Measurements from ENCODE around the gene APOA5.
"Not testable (repeated sequence)": the region's sequence is repeated elsewhere in the genome, so short reads cannot be mapped to it uniquely, and the experiment has no call there.

Gene APOA5

DNA sequence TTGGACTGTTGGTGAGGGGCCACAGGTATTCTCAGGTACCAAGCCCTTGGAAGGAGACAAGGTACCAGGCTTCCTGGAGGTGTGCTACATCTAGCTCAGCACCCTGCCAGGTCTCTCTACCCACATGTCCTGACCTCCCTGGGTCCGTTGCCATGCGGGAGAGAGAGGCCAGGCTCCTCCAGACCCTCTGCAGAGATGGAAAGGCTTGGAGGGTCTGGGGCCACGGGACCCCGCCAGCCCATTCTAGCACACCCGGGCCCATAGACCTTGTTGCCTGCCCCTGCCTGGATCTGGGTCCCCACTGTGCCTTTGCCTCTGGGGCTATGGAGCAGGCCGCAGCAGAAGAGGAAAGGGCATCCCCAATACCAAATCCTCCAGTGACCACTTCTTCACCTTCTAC, 35.8 kb upstream of the APOA5 start:
- DNase-seq (ENCODE audit: low read depth): no peak

DNA sequence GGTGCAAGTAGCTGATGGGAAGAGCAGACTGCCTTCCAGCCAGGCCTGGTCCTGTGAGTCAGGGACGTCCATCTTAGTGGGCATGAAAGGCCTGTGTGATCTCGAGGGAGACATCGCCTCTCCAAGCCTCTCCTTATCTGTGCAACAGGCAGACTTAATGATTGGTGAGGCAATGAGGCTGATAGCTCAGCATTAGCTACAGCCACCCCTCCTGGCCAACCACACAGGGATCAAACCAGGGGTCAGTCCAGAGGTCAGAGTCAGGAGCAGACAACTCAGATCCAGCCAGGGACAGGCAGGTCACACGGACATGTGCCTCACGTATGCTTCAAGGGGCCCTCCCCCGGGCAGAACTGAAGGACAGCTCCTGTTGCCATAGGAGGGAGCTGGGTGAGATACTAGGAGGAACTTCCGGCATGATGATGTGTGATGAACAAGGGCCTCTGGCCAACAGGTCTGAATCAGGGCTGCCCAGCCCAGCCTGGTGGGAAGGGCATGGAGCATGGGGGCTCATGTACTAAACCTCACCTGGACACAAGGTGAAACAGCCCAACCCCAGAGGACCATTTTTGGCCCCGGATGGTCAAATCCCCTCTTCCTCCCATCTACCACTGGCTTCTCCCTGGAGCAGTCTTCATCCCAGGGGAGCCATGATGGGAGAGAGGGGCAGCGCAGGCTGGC, 35.2 kb upstream of the APOA5 start:
- no peak for DNase-seq (ENCODE audit: low read depth)

DNA sequence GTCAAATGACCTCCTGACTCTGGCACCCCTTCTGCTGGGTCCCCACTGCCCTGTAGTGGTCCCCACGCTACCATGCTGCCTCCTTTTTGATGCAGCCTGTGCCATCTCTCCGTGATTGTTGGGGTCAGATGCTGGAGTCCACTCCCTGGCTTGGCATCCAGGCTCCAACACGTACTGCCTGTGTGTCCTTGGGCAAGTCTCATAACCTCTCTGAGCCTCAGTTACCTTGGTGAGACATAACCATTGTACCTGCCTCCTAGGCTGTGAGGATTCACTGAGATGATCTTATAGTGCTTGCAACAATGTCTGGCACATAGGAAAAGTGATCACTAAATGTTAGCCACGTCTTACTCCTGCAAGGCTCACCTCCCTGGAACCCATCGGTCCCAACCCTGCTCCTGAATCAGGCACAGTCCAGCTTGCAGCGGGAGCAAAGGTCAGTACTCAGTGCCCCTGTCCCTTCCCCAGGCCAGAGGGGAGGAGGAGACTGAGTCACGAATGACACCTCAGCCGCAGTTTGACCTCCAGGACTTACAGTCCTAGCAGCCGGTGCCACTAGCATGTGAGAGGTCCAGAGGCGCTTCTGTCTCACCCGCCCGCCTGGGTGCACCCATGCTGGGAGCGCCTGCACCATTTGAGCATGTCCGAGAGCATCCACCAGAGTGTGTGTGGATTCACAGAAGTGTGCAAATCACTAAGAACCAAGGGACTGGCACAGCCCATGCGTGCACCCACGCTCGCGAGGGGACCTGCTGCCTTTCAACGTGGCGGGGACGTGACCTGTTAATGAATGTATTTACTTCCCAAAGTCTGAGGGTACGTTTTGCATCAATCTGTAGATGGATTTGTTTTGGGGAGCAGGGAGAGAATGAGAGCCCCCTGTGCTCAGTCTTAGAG, 34.4 kb upstream of the APOA5 start:
- no peak for DNase-seq (ENCODE audit: low read depth)

DNA sequence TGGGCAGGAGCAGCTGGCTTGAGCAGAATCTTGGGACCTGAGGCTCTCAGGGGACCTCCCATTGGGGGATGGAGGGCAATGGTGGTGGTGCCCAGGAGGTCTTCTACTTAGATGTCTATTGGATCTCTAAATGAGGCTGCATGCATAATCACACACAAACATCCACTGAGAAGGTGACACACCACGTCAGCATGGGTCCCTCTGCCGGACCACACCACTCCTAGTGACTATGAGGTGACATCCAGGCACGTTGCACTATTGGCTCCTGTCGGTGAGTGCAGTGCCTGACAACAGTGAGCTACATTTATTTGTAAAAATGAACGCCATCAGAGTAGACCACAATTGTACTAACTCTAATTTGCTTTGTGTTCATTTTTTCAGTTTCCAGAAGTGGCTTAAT, 33.8 kb upstream of the APOA5 start:
- DNase-seq (ENCODE audit: low read depth): no peak

DNA sequence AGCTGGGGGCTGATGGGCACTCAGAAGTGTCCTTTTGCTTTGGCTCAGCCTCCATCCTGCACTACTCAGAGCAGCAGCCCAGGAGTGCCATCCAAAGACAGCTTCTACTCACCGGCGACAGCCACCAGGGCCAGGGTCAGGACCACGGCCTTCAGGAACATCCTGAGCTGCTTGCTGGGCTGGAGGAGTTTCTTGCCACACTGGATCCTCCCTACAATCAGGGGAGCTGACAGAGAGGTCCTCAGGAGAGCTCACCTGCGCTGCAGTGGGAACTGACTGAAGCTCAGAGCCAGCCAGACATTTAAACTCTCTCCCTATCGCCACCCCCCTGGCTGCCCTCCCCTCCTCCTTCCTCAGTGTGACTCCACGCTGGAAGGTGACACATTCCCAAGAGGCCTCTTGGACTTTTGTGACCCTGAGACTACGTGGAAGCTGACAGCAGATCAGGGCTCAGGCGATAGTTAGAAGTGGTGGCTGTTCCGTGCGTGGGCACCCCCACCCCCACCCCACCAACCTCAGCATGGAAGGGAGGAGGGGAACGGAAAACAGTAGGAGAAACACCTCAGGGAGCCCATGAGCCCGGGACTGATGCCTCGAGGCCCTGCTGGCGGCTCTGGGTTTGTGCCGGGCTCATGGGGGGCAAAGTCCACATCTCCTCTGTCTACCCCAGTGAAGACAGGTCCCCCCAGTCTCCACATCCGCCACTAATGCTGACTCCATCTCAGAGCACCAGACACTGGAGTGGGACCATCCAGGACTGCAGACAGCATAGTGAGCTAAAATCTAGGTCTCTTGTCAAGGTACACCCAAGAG, 31.6 kb upstream of the APOA5 start, which contains the start of gene APOA4:
Gene APOA4, minus strand, starts transcription at position 274 of the 813 bp plus-strand sequence. Its CDS starts 113 bp downstream, at position 161.
- DNase-seq (ENCODE audit: low read depth): no peak

DNA sequence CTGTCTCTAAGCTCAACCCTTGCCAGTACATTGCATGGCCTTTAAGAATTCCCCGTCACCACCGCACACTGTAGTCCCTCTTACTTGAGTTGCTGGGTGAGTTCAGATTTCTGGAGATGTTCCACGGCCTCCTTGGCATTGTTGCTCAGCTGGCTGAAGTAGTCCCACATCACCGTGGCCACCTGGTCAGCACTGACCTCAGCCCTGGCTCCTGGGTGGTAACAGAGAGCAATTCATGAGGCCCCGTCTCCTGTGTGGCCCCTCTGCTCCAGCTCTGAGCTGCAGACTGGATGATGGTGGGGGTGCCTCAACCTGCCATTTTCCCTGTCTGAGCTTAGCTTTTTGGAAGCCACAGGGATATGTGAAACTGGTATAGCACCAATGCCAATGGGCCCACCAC, 30.9 kb upstream of the APOA5 start:
- no peak for DNase-seq (ENCODE audit: low read depth)

DNA sequence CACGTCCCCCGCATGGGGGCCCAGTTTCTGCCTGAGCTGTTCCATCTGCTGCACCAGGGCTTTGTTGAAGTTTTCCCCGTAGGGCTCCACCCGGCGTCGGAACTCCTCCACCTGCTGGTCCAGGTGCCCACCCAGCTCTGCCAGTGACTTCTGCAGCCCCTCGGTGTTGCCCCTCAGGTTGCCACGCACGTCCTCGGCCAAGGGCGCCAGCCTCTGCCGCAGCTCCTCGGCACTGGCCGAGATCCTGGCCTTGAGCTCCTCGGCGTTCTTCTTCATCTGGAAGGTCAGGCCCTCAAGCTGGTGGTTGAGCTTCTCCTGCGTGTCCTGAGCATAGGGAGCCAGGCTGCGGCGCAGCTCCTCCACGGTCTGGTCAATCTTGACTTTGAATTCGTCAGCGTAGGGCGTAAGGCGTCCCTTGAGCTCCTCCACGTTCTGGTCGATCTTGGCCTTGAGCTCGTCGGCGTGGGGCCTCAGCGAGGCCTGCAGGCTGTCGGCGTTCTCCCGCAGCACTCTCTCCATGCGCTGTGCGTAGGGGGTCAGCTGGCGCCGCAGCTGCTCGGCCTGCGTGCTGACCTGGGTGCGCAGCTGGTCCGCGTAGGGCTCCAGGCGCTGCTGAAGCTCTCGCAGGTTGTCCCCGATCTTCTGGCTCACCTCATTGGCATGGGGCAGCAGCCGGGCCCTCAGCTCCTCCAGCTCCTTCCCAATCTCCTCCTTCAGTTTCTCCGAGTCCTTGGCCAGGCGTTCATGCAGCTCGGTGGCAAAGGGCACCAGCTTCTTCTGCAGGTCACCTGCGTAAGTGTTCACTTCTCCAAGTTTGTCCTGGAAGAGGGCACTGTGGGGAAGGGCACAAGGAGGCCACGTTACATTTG, 29.6 kb upstream of the APOA5 start:
- DNase-seq (ENCODE audit: low read depth): no peak

DNA sequence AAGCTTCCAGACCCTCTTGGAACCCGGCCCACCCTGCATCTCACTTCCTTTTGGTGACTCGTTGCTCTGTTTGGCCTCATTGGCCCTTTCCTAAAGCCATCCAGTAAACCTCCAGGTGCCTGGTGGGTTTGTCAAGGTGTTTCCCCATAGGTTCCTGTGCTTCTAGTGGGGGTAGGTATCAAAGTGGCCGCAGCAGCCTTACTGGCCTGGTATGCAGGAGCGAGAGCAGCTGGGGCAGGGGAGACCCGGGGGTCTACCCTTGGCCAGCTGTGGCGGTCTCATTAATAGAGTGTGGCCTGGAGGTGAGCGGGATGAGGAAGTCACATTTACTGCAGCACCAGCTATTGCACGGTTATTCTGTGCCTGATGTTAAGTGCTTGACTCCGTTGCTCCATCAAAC, 27.4 kb upstream of the APOA5 start:
- DNase-seq (ENCODE audit: low read depth): no peak

DNA sequence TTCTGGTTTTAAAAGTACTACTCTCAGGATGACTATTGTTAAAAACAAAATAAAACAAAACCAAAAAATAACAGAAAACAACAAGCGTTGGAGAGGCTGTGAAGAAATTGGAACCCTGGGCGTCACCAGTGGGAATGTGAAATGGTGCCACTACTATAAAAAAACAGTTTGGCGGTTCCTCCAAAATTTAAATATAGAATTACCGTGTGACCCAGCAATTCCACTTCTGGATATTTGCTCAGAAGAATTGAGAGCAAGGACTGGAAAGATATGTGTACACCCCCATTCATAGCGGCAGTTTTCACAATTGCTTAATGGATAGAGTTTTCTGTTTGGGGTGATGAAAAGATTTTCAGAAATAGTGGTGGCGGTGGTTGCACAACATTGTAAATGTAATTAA, 22.8 kb upstream of the APOA5 start:
- no peak for DNase-seq (ENCODE audit: low read depth)

DNA sequence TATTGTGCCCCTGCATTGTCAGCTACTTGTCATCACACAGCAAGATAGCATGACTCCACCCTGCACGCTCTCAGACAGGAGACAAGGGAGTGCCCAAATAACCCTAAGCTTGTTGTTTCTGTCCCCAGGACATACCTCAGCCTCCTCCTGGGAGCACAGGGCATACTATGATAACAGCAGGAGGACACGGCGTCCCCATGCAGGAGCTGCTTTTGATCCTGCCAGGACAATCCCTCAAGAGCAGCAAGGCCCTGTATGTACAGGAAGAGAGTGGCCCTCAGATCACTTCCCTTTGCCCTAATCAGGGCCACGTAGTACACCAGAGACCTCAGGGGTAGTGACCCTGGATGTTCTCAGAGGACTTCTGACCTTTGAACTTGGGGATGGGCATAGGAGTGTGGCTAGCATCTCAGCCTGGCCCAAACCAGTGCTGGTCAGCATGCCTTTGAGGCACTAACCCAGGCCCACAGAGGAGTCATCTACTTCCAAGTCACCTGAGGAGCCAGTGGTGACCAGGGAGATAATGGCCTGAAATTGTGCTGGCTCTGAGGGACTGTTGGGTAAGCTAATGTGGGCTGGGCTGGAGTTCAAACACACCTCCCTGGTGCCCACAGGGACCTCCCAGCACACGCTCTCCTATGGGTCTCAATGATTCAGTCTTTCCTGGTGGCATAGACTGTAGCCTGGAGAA, 22.2 kb upstream of the APOA5 start:
- DNase-seq (ENCODE audit: low read depth): no peak

DNA sequence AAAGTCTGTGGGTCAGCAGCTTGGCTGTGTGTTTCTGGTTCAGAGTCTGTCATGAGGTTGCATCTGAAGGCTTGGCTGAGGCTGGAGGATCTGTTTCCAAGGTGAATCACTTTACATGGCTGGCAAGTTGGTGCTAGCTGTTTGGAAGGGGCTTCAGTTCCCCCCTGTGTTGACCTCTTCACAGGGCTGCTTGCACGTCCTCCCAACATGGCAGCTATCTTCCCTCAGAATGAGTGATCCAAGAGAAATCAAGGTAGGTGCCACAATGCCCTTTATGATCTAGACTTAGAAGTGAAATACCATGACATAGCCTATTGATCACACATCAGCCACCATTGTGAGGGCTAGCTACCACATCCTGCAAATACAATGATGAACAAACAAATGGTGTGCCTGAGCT, 21.5 kb upstream of the APOA5 start:
- DNase-seq (ENCODE audit: low read depth): no peak

DNA sequence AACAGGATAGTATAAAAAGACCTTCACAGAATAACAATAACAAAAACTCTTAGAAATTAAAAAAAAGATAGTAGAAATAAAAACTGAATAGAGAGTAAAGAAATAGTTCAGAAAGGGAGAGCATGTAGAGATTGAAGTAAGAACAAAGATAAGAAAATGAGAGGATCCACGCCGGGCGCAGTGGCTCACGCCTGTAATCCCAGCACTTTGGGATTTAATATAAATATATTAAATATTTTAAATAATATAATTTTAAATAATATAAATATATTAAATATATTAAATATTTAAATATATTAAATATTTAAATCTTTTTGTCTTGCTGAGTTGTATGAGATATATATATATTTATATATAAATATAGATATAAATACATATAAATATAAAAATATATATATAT, 20.4 kb upstream of the APOA5 start:
- no peak for DNase-seq (ENCODE audit: low read depth)

DNA sequence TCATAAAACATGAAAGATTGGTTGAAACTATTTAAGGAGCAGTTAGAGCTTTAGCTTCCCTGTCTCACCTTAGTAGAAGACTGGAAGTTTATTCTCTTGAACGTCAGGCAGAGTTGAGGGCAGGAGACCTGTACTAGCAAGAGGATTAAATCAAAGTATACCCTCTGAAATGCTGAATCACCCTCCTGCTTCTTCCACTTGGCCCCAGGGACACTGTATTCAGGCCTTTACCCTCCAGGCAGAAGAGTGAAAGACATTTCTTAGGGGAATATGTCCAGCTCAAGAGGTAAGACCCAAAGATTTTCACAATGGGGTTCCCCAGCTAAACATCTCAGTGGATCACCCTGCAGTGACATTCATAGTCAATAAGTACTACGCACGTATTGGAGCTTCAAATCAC, 19.5 kb upstream of the APOA5 start:
- no peak for DNase-seq (ENCODE audit: low read depth)

DNA sequence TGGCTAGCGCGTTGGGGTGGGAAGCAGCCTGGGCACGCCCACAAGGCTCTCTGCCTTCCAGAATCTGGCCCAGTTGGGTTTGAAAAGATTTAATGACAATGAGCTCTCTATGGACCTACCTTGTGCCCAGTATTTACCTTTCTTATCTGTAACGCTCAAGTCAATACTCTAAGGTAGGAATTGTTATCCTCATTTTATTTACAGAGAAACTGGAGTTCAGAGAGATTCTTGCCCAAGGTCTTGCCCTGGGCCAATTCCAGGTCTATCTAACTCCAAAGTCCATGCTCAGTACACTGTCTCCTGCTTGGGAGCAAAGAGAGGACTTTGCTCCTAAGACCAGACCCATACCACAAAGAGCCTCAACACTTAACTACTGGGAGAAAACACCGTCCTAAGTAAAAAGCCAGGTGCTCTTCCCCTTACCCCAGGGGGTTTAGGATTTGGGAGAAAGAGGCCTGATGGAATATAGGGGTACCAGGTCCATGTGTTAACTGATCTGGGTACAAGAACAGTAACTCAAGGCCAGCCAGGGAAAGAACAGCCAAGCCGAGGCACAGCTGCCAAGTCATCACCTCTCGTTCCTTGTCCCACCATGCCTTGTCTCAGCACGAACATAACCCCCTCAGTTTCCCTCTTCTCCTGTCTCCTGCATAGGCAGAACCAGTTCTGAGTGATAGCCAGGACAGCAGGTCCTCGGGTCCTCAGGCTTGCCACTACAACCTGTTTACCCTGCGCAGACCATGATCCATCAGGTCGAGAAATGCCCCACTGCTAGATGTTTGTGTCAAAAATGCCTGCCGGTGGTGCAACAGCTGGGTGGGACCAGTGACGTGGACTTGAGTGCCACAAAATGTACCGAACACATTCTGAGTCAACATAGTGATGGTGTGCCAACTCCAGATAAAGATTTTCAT, 16.8 kb upstream of the APOA5 start:
- no peak for DNase-seq (ENCODE audit: low read depth)

DNA sequence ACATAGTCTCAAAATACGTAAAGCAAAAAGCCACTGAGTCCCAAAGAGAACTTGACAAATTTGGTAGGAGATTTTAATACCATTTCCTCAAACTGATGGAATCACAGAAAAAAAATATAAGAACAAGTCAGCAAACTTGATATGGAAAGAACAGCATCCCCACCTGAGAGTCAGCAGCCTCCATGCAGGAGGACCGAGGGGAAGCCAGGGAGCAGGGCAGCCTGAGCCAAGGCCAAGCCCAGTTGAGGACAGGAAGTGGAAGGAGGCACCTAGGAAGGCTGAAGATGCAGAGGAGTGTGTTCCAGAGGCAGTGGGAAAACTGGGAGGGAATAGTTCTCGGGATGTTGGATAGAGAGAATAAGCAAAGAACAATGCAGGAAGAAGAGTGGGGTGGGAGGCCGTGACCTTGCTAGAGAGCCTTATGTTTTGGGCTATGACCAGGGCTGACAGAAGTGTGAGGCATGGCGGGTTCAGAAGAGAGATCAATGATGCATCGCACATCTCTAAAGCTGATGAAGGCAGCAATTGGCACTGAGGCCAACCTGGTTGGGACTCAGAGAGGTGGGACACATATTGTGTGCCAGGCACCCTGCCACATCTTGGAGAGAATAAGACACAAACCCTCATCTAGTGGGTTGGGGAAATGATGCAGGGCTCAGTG, 16.1 kb upstream of the APOA5 start:
- no peak for DNase-seq (ENCODE audit: low read depth)

DNA sequence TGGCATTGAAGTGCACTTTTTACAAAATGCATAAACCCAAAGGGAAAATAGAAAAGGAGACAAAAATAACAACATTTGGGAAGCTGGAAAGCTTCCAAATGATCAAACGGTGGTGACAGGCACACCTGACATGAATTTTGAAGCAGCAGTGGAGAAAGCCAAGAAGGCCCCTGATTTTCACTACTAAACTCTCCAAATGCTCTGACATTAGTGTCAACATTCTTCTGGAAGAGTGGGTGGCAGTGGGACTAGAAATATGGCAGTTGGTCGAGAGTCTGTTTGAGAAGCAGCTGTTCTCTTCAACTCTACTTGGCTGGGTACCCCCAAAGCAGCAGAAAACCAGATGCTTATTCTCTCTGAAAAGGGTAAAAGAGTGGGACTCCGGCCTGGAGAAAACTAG, 12.3 kb upstream of the APOA5 start:
- DNase-seq (ENCODE audit: low read depth): no peak

DNA sequence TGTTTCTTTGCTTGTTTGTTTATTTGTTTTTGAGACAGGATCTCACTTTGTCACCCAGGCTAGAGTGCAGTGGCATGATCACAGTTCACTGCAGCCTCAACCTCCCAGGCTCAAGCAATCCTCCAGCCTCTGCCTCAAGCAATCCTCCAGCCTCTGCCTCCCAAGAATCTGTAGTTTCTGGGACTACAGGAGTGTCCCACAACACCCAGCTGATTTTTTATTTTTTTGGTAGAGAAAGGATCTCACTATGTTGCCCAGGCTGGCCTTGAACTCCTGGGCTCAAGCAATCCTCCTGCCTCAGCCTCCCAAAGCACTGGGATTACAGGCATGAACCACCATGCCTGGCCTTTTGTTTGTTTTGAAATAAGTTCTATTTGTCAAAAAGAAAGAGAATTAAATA, 10.0 kb upstream of the APOA5 start:
- not testable (repeated sequence) for DNase-seq (ENCODE audit: low read depth)

DNA sequence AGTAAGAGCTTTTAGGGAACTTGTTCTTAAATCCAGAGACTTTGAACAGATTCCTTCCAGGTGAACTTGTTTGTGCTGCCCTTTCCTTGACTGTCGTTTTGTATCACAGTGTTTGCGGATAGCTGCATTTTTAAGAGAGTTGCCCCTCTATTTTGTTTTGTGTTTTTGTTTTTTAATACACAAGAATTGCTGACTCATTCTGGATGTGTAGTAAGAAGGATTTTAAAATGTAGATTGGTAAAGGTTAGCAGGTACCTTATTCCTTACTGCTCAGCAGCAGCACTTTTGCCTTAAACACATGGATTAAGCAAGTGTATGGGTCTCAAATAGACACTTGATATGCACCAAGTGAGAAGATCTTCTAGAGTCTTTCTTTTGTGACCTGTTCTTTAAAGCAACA, 8.9 kb upstream of the APOA5 start:
- DNase-seq (ENCODE audit: low read depth): no peak

DNA sequence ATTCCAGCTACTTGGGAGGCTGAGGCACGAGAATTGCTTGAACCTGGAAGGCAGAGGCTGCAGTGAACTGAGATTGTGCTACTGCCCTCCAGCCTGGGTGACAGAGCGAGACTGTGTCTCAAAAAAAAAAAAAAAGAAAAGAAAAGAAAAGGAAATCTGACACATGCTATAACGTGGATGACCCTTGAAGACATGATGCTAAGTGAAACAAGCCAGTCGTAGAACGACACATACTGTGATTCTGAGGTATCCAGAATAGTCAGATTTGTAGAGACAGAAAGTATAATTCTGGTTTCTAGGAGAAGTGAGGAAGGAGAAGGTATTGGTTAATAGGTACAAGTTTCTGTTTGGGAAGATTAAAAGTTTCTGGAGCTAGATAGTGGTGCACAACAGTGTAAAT, 6.7 kb upstream of the APOA5 start:
- DNase-seq (ENCODE audit: low read depth): no peak

Data from stimulated activated CD8-positive, alpha-beta memory T cell treated with anti-CD3 and anti-CD28 coated beads, Interleukin-12 subunit alpha, Interleukin-12 subunit beta, amount 100 ng/mL, for 1 hour (primary cell).